Gastrocnemius medialis (tissue), 4 donors: ENCODE data around the gene ZNF511.

Experiments
- POLR2A ChIP-seq, 2 donors: fragments of 450-650 bp; IDR thresholded peaks; one replicate each; pipeline ENCODE4 v1.6.1; 2017; ENCODE audit warnings: antibody characterized with exemption in 2 of 2, mild to moderate bottlenecking in 2 of 2, moderate library complexity in 2 of 2
- TF ChIP-seq, protein P1 (sequence below), 5 experiments: fragments of 450-650 bp in 3 of 5; fragments of 200-600 bp in 2 of 5; sonication (generic) in 2 of 5; IDR thresholded peaks in 4 of 5; conservative IDR thresholded peaks in 1 of 5; 1 replicate in 4 of 5; 2 replicates in 1 of 5; pipeline ENCODE4 v1.5.1; 2016 to 2019; ENCODE audit warnings: antibody characterized with exemption in 5 of 5, mild to moderate bottlenecking in 3 of 5, moderate library complexity in 3 of 5

- TF ChIP-seq, protein P1, sequence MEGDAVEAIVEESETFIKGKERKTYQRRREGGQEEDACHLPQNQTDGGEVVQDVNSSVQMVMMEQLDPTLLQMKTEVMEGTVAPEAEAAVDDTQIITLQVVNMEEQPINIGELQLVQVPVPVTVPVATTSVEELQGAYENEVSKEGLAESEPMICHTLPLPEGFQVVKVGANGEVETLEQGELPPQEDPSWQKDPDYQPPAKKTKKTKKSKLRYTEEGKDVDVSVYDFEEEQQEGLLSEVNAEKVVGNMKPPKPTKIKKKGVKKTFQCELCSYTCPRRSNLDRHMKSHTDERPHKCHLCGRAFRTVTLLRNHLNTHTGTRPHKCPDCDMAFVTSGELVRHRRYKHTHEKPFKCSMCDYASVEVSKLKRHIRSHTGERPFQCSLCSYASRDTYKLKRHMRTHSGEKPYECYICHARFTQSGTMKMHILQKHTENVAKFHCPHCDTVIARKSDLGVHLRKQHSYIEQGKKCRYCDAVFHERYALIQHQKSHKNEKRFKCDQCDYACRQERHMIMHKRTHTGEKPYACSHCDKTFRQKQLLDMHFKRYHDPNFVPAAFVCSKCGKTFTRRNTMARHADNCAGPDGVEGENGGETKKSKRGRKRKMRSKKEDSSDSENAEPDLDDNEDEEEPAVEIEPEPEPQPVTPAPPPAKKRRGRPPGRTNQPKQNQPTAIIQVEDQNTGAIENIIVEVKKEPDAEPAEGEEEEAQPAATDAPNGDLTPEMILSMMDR (IDR thresholded peaks at IDR 0.05 in 4 of 5, conservative IDR thresholded peaks at IDR 0.05 in 1 of 5) = no peak
- TF ChIP-seq POLR2A (IDR thresholded peaks at IDR 0.05) = no peak
These were observed 31.3 kb upstream of the ZNF511 start for GRCh38 chr10:133277277-133277992.
